SH-SY5Y (cell line): ENCODE measurements around the gene KDM3A.

Experiments used
- GATA2 ChIP-seq: IDR thresholded peaks from 2 replicates; pipeline ENCODE4 v1.6.1; 2011; ENCODE audit warnings: mild to moderate bottlenecking, low read depth, low read length
- GATA3 ChIP-seq: IDR thresholded peaks from 2 replicates; pipeline ENCODE4 v1.6.1; 2011; ENCODE audit warnings: low read depth, mild to moderate bottlenecking, low read length, moderate library complexity

KDM3A gene

DNA sequence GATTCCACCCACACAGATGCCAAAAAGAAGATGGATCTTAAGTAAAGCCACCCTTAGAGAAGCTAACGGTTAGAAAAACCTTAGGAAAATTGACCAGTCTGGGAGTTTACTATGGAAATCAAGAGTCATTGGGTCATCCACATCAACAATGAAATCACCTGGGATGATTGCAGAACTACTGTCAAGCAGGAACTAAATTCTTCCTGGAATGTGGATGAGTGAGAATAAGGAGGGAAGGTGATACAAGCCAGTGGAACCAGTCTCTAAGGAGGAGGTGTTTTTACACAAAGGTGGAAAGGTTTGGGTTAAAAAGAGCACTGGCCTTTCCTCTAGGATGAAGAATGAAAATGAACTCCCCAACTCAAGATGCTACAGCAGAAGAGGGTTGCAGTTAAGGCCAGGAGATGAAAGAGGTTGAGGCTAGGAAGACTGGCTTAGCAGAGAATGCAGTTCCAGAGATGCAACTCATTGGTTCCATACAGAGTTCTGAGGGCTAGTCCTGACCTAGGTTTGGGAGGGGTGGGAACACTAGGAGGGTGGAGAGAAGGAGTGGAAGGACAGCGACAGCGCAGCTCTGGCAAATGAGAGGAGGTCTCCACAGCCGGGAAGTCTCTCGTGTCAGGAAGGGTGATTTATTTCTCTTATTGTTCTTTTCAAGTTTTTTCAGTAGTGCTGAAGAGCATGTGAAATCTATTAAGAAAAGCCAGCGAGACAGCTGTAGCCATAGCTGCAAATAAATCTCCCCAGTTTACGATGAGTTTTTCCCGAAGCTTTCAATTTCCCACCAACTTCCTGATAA, 27.7 kb upstream of the KDM3A start:
- no peak for TF ChIP-seq GATA2
- no peak for TF ChIP-seq GATA3

DNA sequence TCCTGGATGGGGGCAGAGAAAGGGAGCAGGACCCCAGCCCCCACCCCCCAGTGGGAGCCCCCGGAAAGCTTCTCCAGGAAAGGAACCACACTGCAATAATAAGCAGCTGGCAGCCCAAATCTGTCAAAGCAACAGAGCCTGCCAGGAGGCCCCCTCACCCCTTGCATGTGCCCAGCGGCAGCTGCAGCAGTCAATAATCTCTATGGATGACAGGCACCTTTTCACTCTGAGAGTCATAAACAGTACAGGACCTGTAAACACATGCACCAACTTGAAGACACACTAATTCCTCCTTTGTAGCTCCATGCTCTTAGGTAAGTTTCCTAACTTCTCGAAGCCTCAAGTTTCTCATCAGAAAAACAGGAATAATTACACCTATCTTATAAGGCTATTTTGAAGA, 26.2 kb upstream of the KDM3A start:
- TF ChIP-seq GATA3 (no peak), GATA2 (no peak)

DNA sequence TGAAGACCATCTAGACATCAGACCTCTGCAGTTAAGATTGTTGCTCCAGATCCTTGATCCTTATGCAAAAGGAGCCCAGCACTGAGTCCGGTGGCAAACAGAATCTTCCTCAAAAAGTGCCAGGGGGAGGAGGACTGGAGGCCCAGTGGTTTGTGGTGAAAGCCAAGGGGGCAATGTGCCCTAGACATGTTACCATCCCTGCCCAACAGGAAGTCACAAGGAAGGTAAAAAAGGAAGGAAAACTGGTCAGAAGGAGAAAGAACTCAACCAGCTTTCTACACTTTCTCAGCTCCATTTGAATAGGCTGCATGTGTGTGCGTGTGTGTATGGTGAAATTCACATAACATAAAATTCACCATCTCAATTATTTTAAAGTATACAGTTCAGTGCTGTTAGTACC, 25.0 kb upstream of the KDM3A start:
- TF ChIP-seq GATA3: no peak
- no peak for TF ChIP-seq GATA2

- no peak for TF ChIP-seq GATA2
- TF ChIP-seq GATA3: no peak
Measured at GRCh38 chr2:86417961-86418360, 23.2 kb upstream of the KDM3A start.

DNA sequence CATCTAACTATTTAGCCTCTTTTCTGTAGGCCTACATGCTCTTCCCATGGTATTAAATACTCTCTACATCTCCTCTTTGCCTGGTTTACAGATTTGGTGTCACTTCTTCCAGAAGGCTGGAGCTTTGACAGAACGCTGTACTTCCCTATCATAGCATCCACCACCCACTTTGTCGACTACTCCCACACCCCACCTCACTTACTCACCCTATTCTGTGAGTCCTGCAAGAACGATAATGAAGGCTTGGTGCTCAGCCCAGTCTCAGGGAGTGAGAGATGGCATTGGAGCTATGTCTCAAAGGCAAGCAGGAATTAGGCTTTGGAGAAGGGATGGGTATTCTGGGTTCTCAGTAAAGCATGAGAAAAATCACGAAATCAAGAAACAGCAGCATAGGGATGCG, 20.3 kb upstream of the KDM3A start:
- TF ChIP-seq GATA3 (no peak), GATA2 (no peak)

GRCh38 chr2:86426271-86426670, 14.9 kb upstream of the KDM3A start:
- TF ChIP-seq GATA2 (no peak), GATA3 (no peak)

GRCh38 chr2:86429335-86429734, 11.8 kb upstream of the KDM3A start:
- TF ChIP-seq GATA2 (no peak), GATA3 (no peak)

- TF ChIP-seq GATA2 (no peak), GATA3 (no peak)
Measured at GRCh38 chr2:86430368-86430767, 10.8 kb upstream of the KDM3A start.

GRCh38 chr2:86433137-86433536, 8.0 kb upstream of the KDM3A start:
- TF ChIP-seq GATA3 (no peak), GATA2 (no peak)

GRCh38 chr2:86434290-86434689, 6.9 kb upstream of the KDM3A start:
- no peak for TF ChIP-seq GATA2

GRCh38 chr2:86435531-86435930, 5.6 kb upstream of the KDM3A start:
- TF ChIP-seq GATA3 (no peak), GATA2 (no peak)

- TF ChIP-seq GATA2: no peak
- TF ChIP-seq GATA3: no peak
Measured at GRCh38 chr2:86436328-86436727, 4.8 kb upstream of the KDM3A start.

DNA sequence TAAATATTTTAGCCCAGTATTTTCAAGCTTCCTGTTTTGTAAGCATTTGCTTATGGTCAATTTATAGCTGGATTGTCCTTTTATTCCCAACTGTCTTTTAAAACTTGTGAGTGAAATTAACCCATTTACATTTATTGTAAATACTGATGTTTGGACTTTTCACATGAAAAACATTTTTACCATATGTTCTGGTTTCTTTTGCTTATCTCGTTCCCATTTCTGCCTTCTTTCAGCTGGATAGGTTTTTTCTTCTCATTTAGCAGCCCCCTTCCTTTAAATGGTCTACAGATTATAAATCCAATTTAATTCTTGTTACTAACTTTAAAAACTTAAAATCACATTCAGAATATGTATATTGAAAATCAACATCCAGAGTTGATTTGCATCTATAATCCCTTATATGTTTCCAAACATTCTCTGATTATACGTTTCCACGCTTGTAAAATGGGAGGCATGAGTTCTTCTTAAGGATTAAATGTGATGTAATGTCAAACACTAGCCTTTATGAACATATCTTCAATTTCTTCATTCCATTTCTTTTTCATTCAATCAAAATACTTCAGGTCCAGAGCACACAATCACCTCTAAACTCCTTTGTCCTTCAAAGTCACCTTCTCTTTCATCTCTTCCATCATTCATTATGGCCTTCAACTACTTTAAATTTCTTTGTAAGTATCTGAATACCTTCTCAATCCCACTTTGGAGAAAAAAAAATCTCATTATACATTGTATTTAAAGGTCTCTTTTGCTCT, 1.1 kb upstream of the KDM3A start:
- TF ChIP-seq GATA3 (no peak), GATA2 (no peak)

- no peak for TF ChIP-seq GATA2
- TF ChIP-seq GATA3: no peak
Measured at GRCh38 chr2:86441392-86441881, 266 bp downstream of the KDM3A start.
